Activated CD4-positive, alpha-beta T cell treated with anti-CD3 and anti-CD28 coated beads, Interleukin-2, amount 10 ng/mL, durations not matched to agents 7 days and 5 days (primary cell): ENCODE data around the gene NXNL1. TPM values are rescaled to one million over a fixed set of nuclear protein-coding genes. Genes with fewer than 3 reads are reported as not detected.
A peak's percentile ranks its signal among the peaks of the same experiment; 100 is the strongest.

ENCODE experiments used
- CTCF ChIA-PET: fragments of 350-600 bp; sonication (Branson Sonifier 250); formaldehyde crosslinking; loops from one replicate; lab custom pipeline; 2021; ENCODE audit warnings: antibody characterized with exemption; lab: Charles Lee
- POLR2A ChIA-PET: fragments of 350-600 bp; sonication (Branson Sonifier 250); formaldehyde crosslinking; loops from one replicate; lab custom pipeline; 2021; ENCODE audit warnings: antibody characterized with exemption; lab: Charles Lee
- DNase-seq: peaks from one replicate; pipeline ENCODE4 v3.0.0-alpha.2; 2020
- H3K27ac Mint-ChIP-seq: one replicate; pipeline ENCODE4 v1.8.0; 2021; ENCODE audit warnings: mild to moderate bottlenecking, moderate library complexity, mixed read lengths
- H3K27me3 Mint-ChIP-seq: one replicate; pipeline ENCODE4 v1.8.0; 2021; ENCODE audit warnings: mixed read lengths
- H3K36me3 Mint-ChIP-seq: one replicate; pipeline ENCODE4 v1.8.0; 2021; ENCODE audit warnings: low read depth, mixed read lengths
- H3K4me1 Mint-ChIP-seq: one replicate; pipeline ENCODE4 v1.8.0; 2021; ENCODE audit warnings: mixed read lengths
- H3K4me3 Mint-ChIP-seq: one replicate; pipeline ENCODE4 v1.8.0; 2021; ENCODE audit warnings: mild to moderate bottlenecking, moderate library complexity, mixed read lengths
- H3K9me3 Mint-ChIP-seq: one replicate; pipeline ENCODE4 v1.8.0; 2021; ENCODE audit warnings: mixed read lengths
- total RNA-seq, 2 experiments: library from RNA; stranded (reverse); gene quantifications; one replicate each; pipeline ENCODE4 v1.2.3, GENCODE V29; 2021

Gene NXNL1
- total RNA-seq, 2 experiments from 2014 or later, result not detected

GRCh38 chr19:17423429-17424208 lies 37.1 kb downstream of the NXNL1 start:
- Mint-ChIP-seq H3K27me3 (no peaks in the 10 kb centered on the region), H3K4me1 (peaks cover 25% of the 10 kb centered on the region), H3K4me3 (no peak overlapping the region), H3K9me3 (no peaks in the 10 kb centered on the region), H3K36me3 (peaks cover 1% of the 10 kb centered on the region), H3K27ac (no peak overlapping the region)
- no peak for DNase-seq
- CTCF ChIA-PET, result interaction anchor here (1.1 kb wide), 1 partner anchor 43 kb away, joined by 3 read pairs; no protein-coding TSS in a partner anchor
- POLR2A ChIA-PET, result no interaction called here

DNA sequence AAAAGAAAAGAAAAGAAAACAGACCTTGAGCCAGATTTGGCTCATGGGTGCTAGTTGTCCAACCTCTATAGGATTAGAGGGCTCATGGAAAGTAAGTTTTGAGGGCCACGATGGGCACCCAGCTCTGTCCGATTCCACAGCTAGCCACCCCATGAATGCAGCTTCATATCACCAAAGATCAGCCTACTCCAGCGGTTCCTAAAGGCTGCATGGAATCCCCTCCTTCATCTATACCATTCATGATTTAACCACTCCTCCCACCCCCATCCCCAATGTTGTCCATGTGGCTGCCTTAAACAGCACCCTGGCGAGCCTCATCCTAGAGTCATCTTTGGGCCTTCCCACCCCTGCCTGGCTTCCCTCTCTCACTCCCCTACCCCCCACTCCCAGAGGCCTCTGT lies 38.8 kb downstream of the NXNL1 start:
- no peaks in the 10 kb centered on the region for H3K27me3 Mint-ChIP-seq
- CTCF ChIA-PET, result interaction anchor here (0.6 to 1.2 kb wide), 2 partner anchors 45 to 428 kb away, joined by 3 to 4 read pairs; no protein-coding TSS in a partner anchor
- H3K36me3 Mint-ChIP-seq, result peaks cover 4% of the 10 kb centered on the region
- no peak for DNase-seq
- H3K9me3 Mint-ChIP-seq, result no peaks in the 10 kb centered on the region
- no peak overlapping the region for H3K4me3 Mint-ChIP-seq
- peaks cover 25% of the 10 kb centered on the region for H3K4me1 Mint-ChIP-seq
- POLR2A ChIA-PET, result no interaction called here
- H3K27ac Mint-ChIP-seq, result no peak overlapping the region

- H3K27ac Mint-ChIP-seq, result peak overlapping the region; percentile 84
- CTCF ChIA-PET, result interaction anchor here (0.6 to 1.6 kb wide), 4 partner anchors 17 to 106 kb away, joined by 3 to 5 read pairs (median 3); no protein-coding TSS in a partner anchor
- H3K9me3 Mint-ChIP-seq, result no peaks in the 10 kb centered on the region
- H3K4me1 Mint-ChIP-seq, result peaks cover 25% of the 10 kb centered on the region
- H3K36me3 Mint-ChIP-seq, result peaks cover 12% of the 10 kb centered on the region
- DNase-seq, result peak; percentile 22
- H3K4me3 Mint-ChIP-seq, result peak overlapping the region; percentile 91
- no peaks in the 10 kb centered on the region for H3K27me3 Mint-ChIP-seq
- POLR2A ChIA-PET, result interaction anchor here (0.7 kb wide), 1 partner anchor 116 kb away, joined by 5 read pairs; no protein-coding TSS in a partner anchor
Measured at GRCh38 chr19:17420475-17420924, 40.2 kb downstream of the NXNL1 start.

- peak within 1 kb of the TSS; percentile 91 for H3K4me3 Mint-ChIP-seq
- peaks cover 19% of the 10 kb centered on the region for H3K36me3 Mint-ChIP-seq
- DNase-seq, result peak; percentile 96
- ChIA-PET CTCF (interaction anchor here (0.6 to 1.6 kb wide), 10 partner anchors 9 to 513 kb away, joined by 3 to 7 read pairs (median 4); partner anchors contain the start of genes ANO8, BST2 and CCDC124), POLR2A (interaction anchor here (0.5 to 1.5 kb wide), 2 partner anchors 14 to 118 kb away, joined by 3 to 14 read pairs; partner anchors contain the start of gene BST2)
- peak within 1 kb of the TSS; percentile 93 for H3K27ac Mint-ChIP-seq
- H3K27me3 Mint-ChIP-seq, result no peaks in the 10 kb centered on the region
- no peaks in the 10 kb centered on the region for H3K9me3 Mint-ChIP-seq
- H3K4me1 Mint-ChIP-seq, result peaks cover 24% of the 10 kb centered on the region
Measured at GRCh38 chr19:17419621-17420474, 40.9 kb downstream of the NXNL1 start, which contains the start of gene MVB12A. Gene MVB12A, plus strand, starts transcription at chr19:17420047. Its CDS starts 89 bp downstream, at chr19:17420136.

DNA sequence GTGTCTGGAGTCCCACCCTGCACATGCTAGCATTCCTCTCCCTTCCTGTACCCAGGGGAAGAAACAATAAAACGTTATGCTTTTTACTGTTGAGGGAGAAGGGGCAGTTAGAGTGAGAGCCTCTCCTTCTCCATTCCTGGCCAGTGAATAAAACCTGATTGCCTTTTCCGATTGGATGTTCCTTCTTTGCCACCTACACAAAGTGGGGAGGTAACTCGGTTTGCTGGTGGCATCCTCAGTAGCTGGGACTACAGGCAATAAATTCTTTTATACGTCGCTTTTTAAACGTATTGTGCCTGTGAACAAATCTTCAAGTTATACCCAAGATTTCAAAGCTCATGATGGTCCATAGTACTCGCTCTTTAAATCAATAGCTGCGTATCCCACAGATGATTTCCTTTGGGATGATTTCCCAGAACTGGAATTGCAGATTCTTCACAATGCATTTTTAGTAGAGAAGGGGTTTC lies 41.5 kb downstream of the NXNL1 start:
- DNase-seq, result no peak
- Mint-ChIP-seq H3K27me3 (no peaks in the 10 kb centered on the region), H3K27ac (peak overlapping the region; percentile 93), H3K4me3 (peak overlapping the region; percentile 91), H3K36me3 (peaks cover 24% of the 10 kb centered on the region), H3K9me3 (no peaks in the 10 kb centered on the region), H3K4me1 (peaks cover 20% of the 10 kb centered on the region)
- ChIA-PET POLR2A (interaction anchor here (0.5 to 1.5 kb wide), 2 partner anchors 13 to 117 kb away, joined by 3 to 14 read pairs; partner anchors contain the start of gene BST2), CTCF (interaction anchor here (0.6 to 1.6 kb wide), 9 partner anchors 8 to 513 kb away, joined by 3 to 7 read pairs (median 4); partner anchors contain the start of genes ANO8, BST2 and CCDC124)

GRCh38 chr19:17418710-17419109 lies 42.0 kb downstream of the NXNL1 start:
- DNase-seq, result no peak
- Mint-ChIP-seq H3K36me3 (peaks cover 28% of the 10 kb centered on the region), H3K9me3 (no peaks in the 10 kb centered on the region), H3K4me3 (peak overlapping the region; percentile 91), H3K4me1 (peaks cover 18% of the 10 kb centered on the region), H3K27ac (peak overlapping the region; percentile 93), H3K27me3 (no peaks in the 10 kb centered on the region)
- ChIA-PET CTCF (interaction anchor here (1.4 to 1.5 kb wide), 3 partner anchors 10 to 514 kb away, joined by 3 to 7 read pairs (median 4); partner anchors contain the start of gene CCDC124), POLR2A (interaction anchor here (1.5 kb wide), 1 partner anchor 13 kb away, joined by 14 read pairs; the partner anchor contains the start of gene BST2)

GRCh38 chr19:17415121-17415520 lies 45.6 kb downstream of the NXNL1 start:
- Mint-ChIP-seq H3K4me1 (peaks cover 26% of the 10 kb centered on the region), H3K9me3 (no peaks in the 10 kb centered on the region), H3K27me3 (no peaks in the 10 kb centered on the region), H3K4me3 (no peak overlapping the region), H3K27ac (no peak overlapping the region), H3K36me3 (peaks cover 48% of the 10 kb centered on the region)
- DNase-seq, result no peak
- ChIA-PET CTCF (interaction anchor here (0.9 to 1.4 kb wide), 2 partner anchors 9 to 97 kb away, joined by 3 to 4 read pairs; partner anchors contain the start of gene PGLS), POLR2A (interaction anchor here (0.5 kb wide), 1 partner anchor 32 kb away, joined by 5 read pairs; no protein-coding TSS in a partner anchor)

GRCh38 chr19:17414097-17414496 lies 46.6 kb downstream of the NXNL1 start:
- Mint-ChIP-seq H3K4me1 (peaks cover 24% of the 10 kb centered on the region), H3K4me3 (no peak overlapping the region), H3K27me3 (no peaks in the 10 kb centered on the region), H3K36me3 (peaks cover 48% of the 10 kb centered on the region), H3K27ac (no peak overlapping the region), H3K9me3 (no peaks in the 10 kb centered on the region)
- DNase-seq, result no peak
- POLR2A ChIA-PET, result no interaction called here
- CTCF ChIA-PET, result no interaction called here

DNA sequence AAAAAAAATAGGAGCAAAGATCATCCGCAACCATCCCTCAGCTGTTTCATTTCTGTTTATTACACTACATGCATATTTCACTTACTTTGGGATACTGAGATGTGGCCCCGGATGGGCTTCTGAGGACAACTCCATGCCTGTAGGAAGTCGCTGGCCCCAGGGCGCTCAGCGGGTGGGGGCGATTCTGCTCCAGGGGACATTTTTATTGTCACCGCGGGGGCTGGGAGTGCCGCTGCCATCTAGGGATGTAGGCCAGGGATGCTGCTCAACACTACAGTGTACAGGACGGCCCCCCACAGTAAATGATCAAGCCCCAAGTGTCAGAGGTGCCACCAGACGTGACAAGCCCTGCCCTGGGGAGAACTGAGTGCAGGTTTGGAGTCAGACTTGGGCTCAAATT lies 48.9 kb downstream of the NXNL1 start:
- Mint-ChIP-seq H3K4me1 (peaks cover 31% of the 10 kb centered on the region), H3K27me3 (no peaks in the 10 kb centered on the region), H3K9me3 (no peaks in the 10 kb centered on the region), H3K27ac (no peak overlapping the region), H3K36me3 (peaks cover 50% of the 10 kb centered on the region), H3K4me3 (no peak overlapping the region)
- CTCF ChIA-PET, result interaction anchor here (1.0 kb wide), 2 partner anchors 8 to 25 kb away, joined by 3 read pairs; partner anchors contain the start of gene MVB12A
- DNase-seq, result no peak
- POLR2A ChIA-PET, result no interaction called here

DNA sequence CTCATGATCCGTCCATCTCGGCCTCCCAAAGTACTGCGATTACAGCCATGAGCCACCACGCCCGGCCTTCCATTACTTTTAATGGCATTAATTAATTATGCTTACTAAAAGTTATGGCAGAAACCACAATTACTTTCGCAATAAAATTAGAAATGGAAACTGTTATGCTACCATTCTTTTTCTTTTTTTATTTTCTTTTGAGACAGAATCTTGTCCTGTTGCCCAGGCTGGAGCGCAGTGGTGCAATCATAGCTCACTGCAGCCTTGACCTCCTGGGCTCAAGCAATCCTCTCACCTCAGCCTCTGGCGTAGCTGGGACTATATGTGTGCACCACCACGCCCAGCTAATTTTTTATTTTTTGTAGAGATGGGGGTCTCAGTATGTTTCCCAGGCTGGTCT lies 50.7 kb downstream of the NXNL1 start:
- POLR2A ChIA-PET, result no interaction called here
- DNase-seq, result no peak
- Mint-ChIP-seq H3K4me3 (no peak overlapping the region), H3K9me3 (no peaks in the 10 kb centered on the region), H3K36me3 (peaks cover 45% of the 10 kb centered on the region), H3K27ac (no peak overlapping the region), H3K27me3 (no peaks in the 10 kb centered on the region), H3K4me1 (peaks cover 35% of the 10 kb centered on the region)
- CTCF ChIA-PET, result interaction anchor here (1.5 kb wide), 1 partner anchor 9 kb away, joined by 7 read pairs; the partner anchor contains the start of gene MVB12A

GRCh38 chr19:17406887-17407196 lies 53.9 kb downstream of the NXNL1 start:
- H3K4me3 Mint-ChIP-seq, result peak overlapping the region; percentile 96
- H3K27me3 Mint-ChIP-seq, result no peaks in the 10 kb centered on the region
- DNase-seq, result no peak
- H3K4me1 Mint-ChIP-seq, result peaks cover 43% of the 10 kb centered on the region
- peaks cover 37% of the 10 kb centered on the region for H3K36me3 Mint-ChIP-seq
- H3K9me3 Mint-ChIP-seq, result no peaks in the 10 kb centered on the region
- peak overlapping the region; percentile 95 for H3K27ac Mint-ChIP-seq
- POLR2A ChIA-PET, result interaction anchor here (1.1 to 2.7 kb wide), 2 partner anchors 13 to 14 kb away, joined by 3 to 14 read pairs; partner anchors contain the start of gene MVB12A
- CTCF ChIA-PET, result interaction anchor here (0.7 to 1.2 kb wide), 3 partner anchors 9 to 21 kb away, joined by 3 to 4 read pairs (median 3); no protein-coding TSS in a partner anchor
